ENCODE measurements around the gene PDCD11.
"Not testable (repeated sequence)": the region's sequence is repeated elsewhere in the genome, so short reads cannot be mapped to it uniquely, and the experiment has no call there.

PDCD11 gene

DNA sequence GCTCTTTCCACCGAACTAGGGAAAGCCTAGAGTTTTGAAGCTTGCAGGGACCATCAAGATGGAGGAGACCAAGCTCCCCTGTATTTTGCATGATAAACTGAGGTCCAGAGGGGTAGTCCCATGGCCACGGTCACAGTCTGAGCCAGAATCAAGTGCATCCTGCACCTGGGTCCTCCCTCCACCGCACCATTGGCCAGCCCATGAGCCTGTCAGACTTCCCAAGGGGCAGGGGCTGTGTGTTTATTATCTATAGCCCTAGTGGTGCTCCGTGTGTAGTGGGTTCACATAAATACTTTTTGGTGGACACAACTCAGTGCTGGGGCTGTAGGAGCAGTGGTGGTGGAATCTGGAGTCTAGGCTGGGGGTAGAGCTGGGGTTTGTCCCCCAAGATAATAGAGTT lies 79.0 kb downstream of the PDCD11 start:
- no peak for DNase-seq

DNA sequence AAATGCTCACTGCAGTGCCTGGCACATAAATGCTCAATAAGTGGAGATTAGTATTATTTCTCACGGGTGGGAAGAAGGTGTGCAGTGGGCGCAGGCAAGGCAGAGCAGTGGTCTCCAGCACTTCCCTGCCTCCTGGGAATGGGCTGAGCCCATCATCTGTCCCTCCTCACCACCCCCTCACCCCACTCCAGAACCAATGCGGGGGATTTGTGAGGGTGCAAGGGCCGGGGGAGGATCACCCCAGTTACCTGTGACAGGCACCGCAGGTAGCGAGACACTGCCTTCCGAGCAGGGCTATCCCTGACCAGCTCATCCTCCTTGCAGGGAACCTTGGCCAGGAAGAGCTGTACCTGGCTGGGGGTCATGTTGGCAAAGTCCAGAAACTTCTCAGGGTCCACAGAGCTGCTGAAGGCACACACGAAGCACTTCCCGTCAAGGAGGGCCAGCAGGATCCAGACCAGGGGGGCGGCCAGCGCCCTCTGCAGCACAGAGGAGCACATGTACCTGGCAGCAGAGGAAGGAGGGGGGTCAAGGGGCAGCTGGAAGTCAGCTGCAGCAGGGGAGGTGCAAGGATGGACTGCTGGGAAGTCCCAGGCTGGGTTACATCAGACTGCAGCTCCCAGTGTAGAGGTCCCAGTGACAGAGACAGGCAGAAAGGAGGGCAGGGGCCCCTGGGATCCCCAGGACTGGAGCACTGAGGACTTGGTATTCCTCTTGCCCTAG lies 79.8 kb downstream of the PDCD11 start:
- DNase-seq: no peak

- DNase-seq: no peak
Measured at GRCh38 chr10:103478671-103479070, 82.2 kb downstream of the PDCD11 start.

- no peak for DNase-seq
Measured at GRCh38 chr10:103479135-103479534, 82.7 kb downstream of the PDCD11 start, which contains the start of gene CALHM3. CALHM3 (minus strand) TSS chr10:103479240; CDS start chr10:103479032, 208 bp downstream.

- no peak for DNase-seq
Measured at GRCh38 chr10:103480521-103480920, 84.1 kb downstream of the PDCD11 start.

- DNase-seq: peak; percentile 45
Measured at GRCh38 chr10:103481974-103482531, 85.6 kb downstream of the PDCD11 start.

GRCh38 chr10:103486635-103487409 lies 90.4 kb downstream of the PDCD11 start:
- DNase-seq: not testable (repeated sequence)

DNA sequence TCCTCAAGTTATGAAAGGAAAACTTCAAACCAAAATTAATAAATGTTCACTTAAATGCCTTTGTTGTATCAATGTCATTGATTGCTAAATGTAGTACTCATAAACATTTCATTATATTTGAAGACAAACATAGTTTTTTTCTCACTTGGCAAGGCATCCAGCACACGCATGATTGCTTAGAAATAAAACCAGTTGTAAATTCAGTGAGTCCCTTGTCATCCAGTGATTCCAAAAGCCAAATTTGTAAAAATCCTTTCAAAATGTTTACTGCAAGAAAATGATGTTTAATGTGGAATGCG lies 90.9 kb downstream of the PDCD11 start:
- DNase-seq: no peak

GRCh38 chr10:103490986-103491314 lies 94.5 kb downstream of the PDCD11 start:
- DNase-seq: no peak

GRCh38 chr10:103491729-103492364 lies 95.4 kb downstream of the PDCD11 start:
- no peak for DNase-seq

- DNase-seq: no peak
Measured at GRCh38 chr10:103492655-103493261, 96.3 kb downstream of the PDCD11 start.

GRCh38 chr10:103493362-103493915 lies 97.0 kb downstream of the PDCD11 start, which contains the start of gene NEURL1:
NEURL1 (plus strand) TSS chr10:103493705; CDS start chr10:103494388, 683 bp downstream.
- no peak for DNase-seq

- peak; percentile 33 for DNase-seq
Measured at GRCh38 chr10:103493916-103494877, 97.8 kb downstream of the PDCD11 start.

DNA sequence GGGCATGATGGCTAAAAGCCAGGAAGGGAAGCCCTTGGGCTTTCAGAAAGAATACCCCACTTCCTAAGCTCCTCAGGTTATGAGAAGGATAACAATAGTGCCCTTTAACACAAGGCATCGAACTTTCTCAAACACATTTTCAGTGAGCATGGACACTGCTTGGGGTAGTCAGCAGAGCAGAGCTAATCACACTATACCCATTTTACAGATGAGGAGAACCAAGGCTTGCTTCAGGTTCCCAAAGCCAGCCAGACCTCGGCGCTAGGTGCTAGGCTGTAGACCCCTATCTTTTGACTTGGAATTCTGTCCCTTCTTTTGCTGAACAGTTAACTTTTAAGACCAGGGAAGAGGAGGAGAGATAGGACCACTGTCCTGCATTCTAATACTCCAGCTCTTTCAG lies 98.9 kb downstream of the PDCD11 start:
- DNase-seq: no peak

Data from activated gamma-delta T cell treated with Interleukin-2 at 50 U/mL for 16 hours (primary cell).